Thyroid gland (tissue), 4 donors: ENCODE data around the gene PPFIA4. TPM values are rescaled to one million over a fixed set of nuclear protein-coding genes. Genes with fewer than 3 reads are reported as not detected.

ENCODE experiments used
- DNase-seq, 2 donors: peaks; one replicate each; pipeline ENCODE4 v3.0.0-alpha.2; 2019
- H3K27ac ChIP-seq, 3 donors: fragments of 200-600 bp; sonication (generic); 1 replicate in 2 of 3; 2 replicates in 1 of 3; pipeline ENCODE4 v1.5.1; 2016 to 2019; ENCODE audit warnings: mild to moderate bottlenecking in 1 of 3, moderate library complexity in 1 of 3
- H3K27me3 ChIP-seq: fragments of 200-600 bp; sonication (generic); one replicate; pipeline ENCODE4 v1.5.1; 2019
- H3K36me3 ChIP-seq, 2 donors: fragments of 200-600 bp; sonication (generic); one replicate each; pipeline ENCODE4 v1.5.1; 2016 to 2019
- H3K4me1 ChIP-seq, 2 donors: fragments of 200-600 bp; sonication (generic); one replicate each; pipeline ENCODE4 v1.5.1; 2017 to 2019
- H3K4me3 ChIP-seq, 3 donors: fragments of 200-600 bp; sonication (generic); replicated peaks in 1 of 3; 1 replicate in 2 of 3; 2 replicates in 1 of 3; pipeline ENCODE4 v1.5.1; 2016; ENCODE audit warnings: mild to moderate bottlenecking in 1 of 3
- H3K9me3 ChIP-seq: fragments of 200-600 bp; sonication (generic); one replicate; pipeline ENCODE4 v1.5.1; 2017
- POLR2A ChIP-seq, 2 donors: fragments of 450-650 bp; IDR thresholded peaks; one replicate each; pipeline ENCODE4 v1.6.1; 2017; ENCODE audit warnings: antibody characterized with exemption in 2 of 2, mild to moderate bottlenecking in 2 of 2, moderate library complexity in 1 of 2
- WGBS, 2 donors: methylation state at CpG; one replicate each; pipeline ENCODE4 v1.1.5; 2017; 5-methylcytosine and 5-hydroxymethylcytosine counted together
- intact Hi-C: fragments of 100-400 bp; cut with DNase I; formaldehyde crosslinking; loops from one replicate; pipeline ENCODE4 v1.15.1; 2023
- total RNA-seq, 4 donors: library from RNA; depleted of rRNA; stranded (reverse); fragments of >200 nt; gene quantifications; one replicate each; pipeline ENCODE4 v1.2.3, GENCODE V29; 2016
- TF ChIP-seq, protein P1 (sequence below), 6 experiments: fragments of 200-600 bp in 3 of 6; fragments of 450-650 bp in 3 of 6; sonication (generic) in 3 of 6; IDR thresholded peaks; one replicate each; pipeline ENCODE4 v1.5.1; 2016 to 2019; ENCODE audit warnings: antibody characterized with exemption in 6 of 6, mild to moderate bottlenecking in 2 of 6, inconsistent platforms in 1 of 6, moderate library complexity in 1 of 6

Gene PPFIA4
- total RNA-seq, 4 donors from 2014 or later = 0.54 to 3.0 (median 2.1) TPM

DNA sequence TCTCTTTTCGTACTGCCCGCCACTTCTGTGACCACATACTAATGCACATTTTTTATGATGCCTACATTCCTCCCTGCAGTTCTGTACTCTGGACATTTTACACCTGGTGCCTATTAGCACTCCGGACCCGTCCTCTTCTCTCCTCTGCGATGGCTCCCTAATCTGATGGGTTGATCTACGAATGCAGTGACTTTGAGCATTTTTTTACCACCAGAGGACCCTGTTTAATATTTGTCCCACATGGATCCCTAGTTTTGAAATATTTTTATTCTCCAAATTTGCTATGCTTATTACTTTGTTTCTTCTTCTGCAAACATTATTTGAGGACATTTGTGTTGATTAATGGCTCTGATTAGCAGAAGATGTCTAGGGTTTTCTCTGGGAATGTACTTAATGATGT lies 5.2 kb downstream of the PPFIA4 start:
- 81 to 89% methylated on average over 6 of the region's 6 CpGs for WGBS, 2 donors
- Histone ChIP-seq H3K4me3 (no peak overlapping the region), H3K27me3 (no peaks in the 10 kb centered on the region), H3K4me1 (peaks cover 8 to 15% of the 10 kb centered on the region in 2 donors), H3K36me3 (no peaks in the 10 kb centered on the region), H3K27ac (no peak overlapping the region), H3K9me3 (no peaks in the 10 kb centered on the region)
- intact Hi-C loops = no loop called here
- DNase-seq = no peak
- no peak for TF ChIP-seq POLR2A (IDR thresholded peaks at IDR 0.05)
- TF ChIP-seq, protein P1, sequence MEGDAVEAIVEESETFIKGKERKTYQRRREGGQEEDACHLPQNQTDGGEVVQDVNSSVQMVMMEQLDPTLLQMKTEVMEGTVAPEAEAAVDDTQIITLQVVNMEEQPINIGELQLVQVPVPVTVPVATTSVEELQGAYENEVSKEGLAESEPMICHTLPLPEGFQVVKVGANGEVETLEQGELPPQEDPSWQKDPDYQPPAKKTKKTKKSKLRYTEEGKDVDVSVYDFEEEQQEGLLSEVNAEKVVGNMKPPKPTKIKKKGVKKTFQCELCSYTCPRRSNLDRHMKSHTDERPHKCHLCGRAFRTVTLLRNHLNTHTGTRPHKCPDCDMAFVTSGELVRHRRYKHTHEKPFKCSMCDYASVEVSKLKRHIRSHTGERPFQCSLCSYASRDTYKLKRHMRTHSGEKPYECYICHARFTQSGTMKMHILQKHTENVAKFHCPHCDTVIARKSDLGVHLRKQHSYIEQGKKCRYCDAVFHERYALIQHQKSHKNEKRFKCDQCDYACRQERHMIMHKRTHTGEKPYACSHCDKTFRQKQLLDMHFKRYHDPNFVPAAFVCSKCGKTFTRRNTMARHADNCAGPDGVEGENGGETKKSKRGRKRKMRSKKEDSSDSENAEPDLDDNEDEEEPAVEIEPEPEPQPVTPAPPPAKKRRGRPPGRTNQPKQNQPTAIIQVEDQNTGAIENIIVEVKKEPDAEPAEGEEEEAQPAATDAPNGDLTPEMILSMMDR (IDR thresholded peaks at IDR 0.05) = no peak

DNA sequence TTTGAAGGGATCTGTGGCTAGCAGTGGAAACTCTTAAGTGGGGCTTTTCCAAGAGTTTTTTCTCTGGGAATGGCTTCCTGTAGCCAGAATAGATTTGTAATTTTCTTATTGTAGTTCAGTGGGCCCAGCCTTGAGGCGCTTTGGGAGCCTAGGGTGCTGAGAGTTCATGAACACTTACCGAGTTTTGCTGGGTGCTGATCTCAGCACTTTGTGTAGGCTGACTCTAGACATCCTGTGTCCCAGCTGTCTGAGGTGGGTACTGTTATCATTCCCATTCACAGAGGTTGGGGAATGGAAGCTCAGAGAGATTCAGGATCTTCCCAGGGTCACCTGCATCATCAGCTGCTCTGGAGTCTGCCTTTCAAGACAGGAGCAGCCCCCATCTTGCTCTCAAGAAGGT lies 7.0 kb downstream of the PPFIA4 start:
- WGBS, 2 donors = 81 to 89% methylated on average over 2 of the region's 2 CpGs

DNA sequence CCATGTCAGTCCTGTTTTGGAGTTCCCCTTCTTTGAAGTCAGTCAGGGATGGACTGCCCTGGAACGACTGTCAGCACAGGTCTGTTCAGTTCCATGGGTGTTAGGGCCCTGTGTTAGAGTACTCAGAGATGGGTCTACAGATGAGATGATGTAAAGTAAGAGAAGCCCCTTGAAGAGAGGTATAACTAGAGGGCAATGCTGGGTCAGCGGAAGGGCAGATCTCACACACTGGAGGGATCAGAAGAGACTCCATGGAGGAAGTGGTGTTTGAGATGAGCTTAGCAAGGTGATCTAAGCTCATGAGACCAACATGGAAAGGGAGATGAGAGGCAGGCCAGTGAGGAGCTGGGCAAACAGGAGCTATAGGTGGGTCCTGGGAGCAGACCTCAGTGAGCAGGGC lies 7.6 kb downstream of the PPFIA4 start:
- H3K9me3 ChIP-seq = no peaks in the 10 kb centered on the region
- no peak for TF ChIP-seq POLR2A (IDR thresholded peaks at IDR 0.05)
- TF ChIP-seq, protein P1 (IDR thresholded peaks at IDR 0.05) = no peak
- no peaks in the 10 kb centered on the region for H3K36me3 ChIP-seq
- H3K27me3 ChIP-seq = no peaks in the 10 kb centered on the region
- peaks cover 0 to 6% of the 10 kb centered on the region in 2 donors for H3K4me1 ChIP-seq
- no peak overlapping the region for H3K27ac ChIP-seq
- DNase-seq = no peak
- intact Hi-C loops = no loop called here
- WGBS, 2 donors = 82 to 85% methylated on average over 2 of the region's 2 CpGs
- H3K4me3 ChIP-seq = no peak overlapping the region

More for the DNA sequence above, 7.0 kb downstream of the PPFIA4 start:
- no peak overlapping the region for H3K4me3 ChIP-seq
- H3K27ac ChIP-seq = no peak overlapping the region
- no peaks in the 10 kb centered on the region for H3K9me3 ChIP-seq
- H3K36me3 ChIP-seq = no peaks in the 10 kb centered on the region
- no peak for DNase-seq
- TF ChIP-seq, protein P1 (IDR thresholded peaks at IDR 0.05) = no peak
- TF ChIP-seq POLR2A (IDR thresholded peaks at IDR 0.05) = no peak
- no peaks in the 10 kb centered on the region for H3K27me3 ChIP-seq
- intact Hi-C loops = no loop called here
- peaks cover 0 to 6% of the 10 kb centered on the region in 2 donors for H3K4me1 ChIP-seq

DNA sequence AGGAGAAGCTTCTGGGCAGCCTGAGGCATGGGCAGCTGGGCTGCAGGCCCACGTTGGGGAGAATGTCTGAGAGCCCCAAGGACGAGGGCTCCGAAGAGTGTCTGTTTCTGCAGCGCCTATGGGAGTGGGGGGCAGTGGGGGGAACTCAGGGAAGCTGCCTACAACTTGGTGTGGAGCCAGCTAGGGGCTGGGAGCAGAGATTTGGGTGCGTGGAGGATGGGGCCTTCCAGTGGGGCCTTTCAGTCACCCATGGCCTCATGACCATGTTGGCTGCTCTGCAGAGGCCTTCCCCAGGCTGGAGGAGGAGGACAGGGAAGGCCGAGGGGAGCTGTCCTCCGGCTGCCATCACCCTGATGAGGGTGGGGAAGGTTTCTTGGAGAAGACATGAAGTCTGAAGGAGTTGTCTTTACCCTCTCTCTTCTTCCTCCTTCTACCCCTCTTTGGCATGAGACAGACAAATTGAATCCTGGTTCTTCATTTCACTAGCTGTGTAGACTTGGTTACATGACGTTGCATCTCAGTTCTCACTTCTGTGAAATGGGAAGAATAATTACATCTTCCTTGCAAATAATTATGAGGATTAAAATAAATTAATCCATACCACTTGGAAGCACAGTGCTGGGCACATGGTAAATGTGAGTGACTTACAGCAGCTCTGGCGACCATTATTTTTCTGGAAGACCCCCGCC lies 8.3 kb downstream of the PPFIA4 start:
- peaks cover 0 to under 1% of the 10 kb centered on the region in 2 donors for H3K4me1 ChIP-seq
- DNase-seq = no peak
- no peaks in the 10 kb centered on the region for H3K27me3 ChIP-seq
- intact Hi-C loops = no loop called here
- TF ChIP-seq, protein P1 (IDR thresholded peaks at IDR 0.05) = no peak
- TF ChIP-seq POLR2A (IDR thresholded peaks at IDR 0.05) = no peak
- no peak overlapping the region for H3K27ac ChIP-seq
- 72 to 79% methylated on average over 10 of the region's 10 CpGs for WGBS, 2 donors
- H3K9me3 ChIP-seq = no peaks in the 10 kb centered on the region
- no peak overlapping the region for H3K4me3 ChIP-seq
- no peaks in the 10 kb centered on the region for H3K36me3 ChIP-seq

DNA sequence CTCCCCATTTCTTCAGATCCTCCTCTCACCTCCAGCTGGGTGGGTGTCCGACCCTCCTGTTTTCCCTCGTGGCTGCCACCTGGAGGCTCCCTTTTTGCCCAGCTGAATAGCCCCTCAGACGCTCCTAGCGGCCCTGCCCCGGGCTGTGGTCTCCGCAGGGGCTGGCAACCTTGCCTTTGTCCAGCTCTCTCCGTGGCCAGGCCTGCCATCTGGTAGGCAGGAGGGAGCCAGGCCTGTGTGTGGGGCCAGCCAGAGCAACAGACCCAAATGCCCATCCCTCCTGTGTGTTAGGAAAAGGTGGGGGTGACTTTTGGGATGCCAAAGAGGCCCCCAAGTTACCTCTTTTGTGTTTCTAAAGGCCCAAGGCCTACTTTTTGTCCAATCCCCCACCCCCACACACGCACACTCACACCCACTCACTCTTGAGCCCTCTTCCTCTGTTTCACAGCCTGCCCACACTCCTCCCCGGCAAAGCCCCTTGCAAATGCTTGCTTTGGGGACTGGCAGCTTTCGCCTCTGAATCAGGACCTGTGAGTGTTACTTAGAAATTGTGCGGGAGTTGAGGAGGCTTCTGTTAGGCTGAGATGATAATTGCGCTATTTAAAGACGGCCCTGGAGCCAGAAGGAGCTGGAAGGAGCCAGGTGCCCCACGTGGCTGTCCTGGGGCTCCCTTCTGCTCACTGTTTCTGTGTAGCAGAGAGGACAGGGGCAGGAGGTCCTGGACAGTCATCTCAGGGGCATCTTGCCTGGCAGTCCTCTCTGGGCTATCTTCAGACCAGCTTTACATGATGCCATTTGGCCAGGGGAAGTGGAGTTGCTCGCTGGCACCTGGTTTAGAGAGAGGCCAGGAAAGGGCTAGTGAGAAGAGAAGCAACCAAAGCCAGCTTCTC lies 9.1 kb downstream of the PPFIA4 start:
- Histone ChIP-seq H3K9me3 (no peaks in the 10 kb centered on the region), H3K36me3 (no peaks in the 10 kb centered on the region), H3K4me3 (no peak overlapping the region), H3K27me3 (no peaks in the 10 kb centered on the region), H3K27ac (no peak overlapping the region), H3K4me1 (no peaks in the 10 kb centered on the region)
- 80 to 83% methylated on average over 15 of the region's 15 CpGs for WGBS, 2 donors
- DNase-seq = no peak
- intact Hi-C loops = no loop called here
- TF ChIP-seq, protein P1 (IDR thresholded peaks at IDR 0.05) = no peak
- TF ChIP-seq POLR2A (IDR thresholded peaks at IDR 0.05) = no peak
